HepG2 (cell line): Measurements from ENCODE around the gene ATG2B. TPM values are rescaled to one million over a fixed set of nuclear protein-coding genes. Genes with fewer than 3 reads are reported as not detected.

Experiments
- CC2D1A ChIP-seq: sonication (generic); formaldehyde crosslinking; IDR thresholded peaks from 2 replicates; pipeline ENCODE4 v1.8.1; 2023; ENCODE audit warnings: mild to moderate bottlenecking, missing genetic modification reagents
- CREB3 ChIP-seq: sonication (generic); formaldehyde crosslinking; IDR thresholded peaks from 2 replicates; pipeline ENCODE4 v1.5.0; 2020; ENCODE audit warnings: missing genetic modification reagents
- DMAP1 ChIP-seq: IDR thresholded peaks from 2 replicates; pipeline ENCODE4 v1.6.1; 2016
- EP300 ChIP-seq, 3 experiments: sonication (generic) in 1 of 3; formaldehyde crosslinking in 1 of 3; IDR thresholded peaks; 2 replicates each; pipeline versions ENCODE4 v1.5.1 to v1.6.1; 2011 to 2020; ENCODE audit warnings: low read depth in 2 of 3, low read length in 2 of 3, borderline replicate concordance in 1 of 3, improper control_type of control experiment in 1 of 3, mild to moderate bottlenecking in 1 of 3, missing genetic modification reagents in 1 of 3, moderate library complexity in 1 of 3
- FOXP1 ChIP-seq, 2 experiments: fragments of 450-650 bp in 1 of 2; IDR thresholded peaks; 2 replicates each; pipeline ENCODE4 v1.6.1; 2017 to 2018; ENCODE audit warnings: antibody characterized with exemption in 1 of 2
- GZF1 ChIP-seq: sonication (generic); formaldehyde crosslinking; IDR thresholded peaks from 2 replicates; pipeline ENCODE4 v1.5.1; 2020; ENCODE audit warnings: mild to moderate bottlenecking, missing genetic modification reagents
- HINFP ChIP-seq: sonication (generic); formaldehyde crosslinking; IDR thresholded peaks from 2 replicates; pipeline ENCODE4 v1.4.0; 2020; ENCODE audit warnings: low read depth, mild to moderate bottlenecking, missing genetic modification reagents
- HNRNPH1 ChIP-seq: fragments of 200-400 bp; formaldehyde crosslinking; optimal IDR thresholded peaks from 2 replicates; pipeline ENCODE3; 2017; ENCODE audit warnings: mild to moderate bottlenecking, low read depth, low read length
- KLF13 ChIP-seq: sonication (generic); formaldehyde crosslinking; IDR thresholded peaks from 2 replicates; pipeline ENCODE4 v1.4.0; 2020; ENCODE audit warnings: mild to moderate bottlenecking, missing genetic modification reagents
- RCOR2 ChIP-seq: IDR thresholded peaks from 2 replicates; pipeline ENCODE4 v1.6.1; 2016; ENCODE audit warnings: missing biosample characterization, missing genetic modification reagents
- SMARCE1 ChIP-seq: fragments of 450-650 bp; IDR thresholded peaks from 2 replicates; pipeline ENCODE4 v1.6.1; 2017; ENCODE audit warnings: borderline replicate concordance
- SOX13 ChIP-seq, 3 experiments: fragments of 450-650 bp in 1 of 3; sonication (generic) in 1 of 3; formaldehyde crosslinking in 1 of 3; IDR thresholded peaks in 2 of 3; conservative IDR thresholded peaks in 1 of 3; 2 replicates each; pipeline versions ENCODE4 v1.5.0 to v1.6.1; 2016 to 2020; ENCODE audit warnings: antibody characterized with exemption in 1 of 3, mild to moderate bottlenecking in 1 of 3, missing compliant biosample characterization in 1 of 3, missing genetic modification reagents in 1 of 3, moderate library complexity in 1 of 3
- TCF7 ChIP-seq: sonication (generic); IDR thresholded peaks from 2 replicates; pipeline ENCODE4 v1.6.1; 2016; ENCODE audit warnings: antibody characterized with exemption, low read depth
- THAP8 ChIP-seq: sonication (generic); formaldehyde crosslinking; IDR thresholded peaks from 2 replicates; pipeline ENCODE4 v1.5.1; 2020; ENCODE audit warnings: missing genetic modification reagents, mild to moderate bottlenecking, borderline replicate concordance
- ZFP91 ChIP-seq: sonication (generic); formaldehyde crosslinking; IDR thresholded peaks from 2 replicates; pipeline ENCODE4 v1.9.0; 2022; ENCODE audit warnings: missing genetic modification reagents, mild to moderate bottlenecking, borderline replicate concordance
- ZMAT5 ChIP-seq: sonication (generic); formaldehyde crosslinking; IDR thresholded peaks from 2 replicates; pipeline ENCODE4 v1.5.0; 2020; ENCODE audit warnings: mild to moderate bottlenecking, low read depth, missing genetic modification reagents, borderline replicate concordance
- ZNF136 ChIP-seq: sonication (generic); formaldehyde crosslinking; IDR thresholded peaks from 2 replicates; pipeline ENCODE4 v1.8.1; 2022; ENCODE audit warnings: low read depth, mild to moderate bottlenecking, moderate library complexity, missing genetic modification reagents
- ZNF225 ChIP-seq: sonication (generic); formaldehyde crosslinking; IDR thresholded peaks from 2 replicates; pipeline ENCODE4 v1.4.0; 2020; ENCODE audit warnings: mild to moderate bottlenecking, missing genetic modification reagents
- ZNF230 ChIP-seq: sonication (generic); formaldehyde crosslinking; IDR thresholded peaks from 2 replicates; pipeline ENCODE4 v1.4.0; 2020; ENCODE audit warnings: mild to moderate bottlenecking, missing genetic modification reagents
- ZNF274 ChIP-seq: sonication (generic); formaldehyde crosslinking; IDR thresholded peaks from 2 replicates; pipeline ENCODE4 v1.5.1; 2020; ENCODE audit warnings: mild to moderate bottlenecking, missing genetic modification reagents
- ZNF3 ChIP-seq: IDR thresholded peaks from 2 replicates; pipeline ENCODE4 v1.7.0; 2017; ENCODE audit warnings: inconsistent platforms
- ZNF432 ChIP-seq: sonication (generic); formaldehyde crosslinking; IDR thresholded peaks from 2 replicates; pipeline ENCODE4 v1.5.0; 2020; ENCODE audit warnings: missing genetic modification reagents, mild to moderate bottlenecking, borderline replicate concordance
- ZNF564 ChIP-seq: sonication (generic); formaldehyde crosslinking; IDR thresholded peaks from 2 replicates; pipeline ENCODE4 v1.8.1; 2023; ENCODE audit warnings: mild to moderate bottlenecking, missing genetic modification reagents
- ZSCAN9 ChIP-seq: IDR thresholded peaks from 2 replicates; pipeline ENCODE4 v1.6.1; 2016; ENCODE audit warnings: borderline replicate concordance
- polyA plus RNA-seq, 8 experiments: library from polyadenylated mRNA; depleted of rRNA in 3 of 8; stranded (reverse) in 7 of 8; unstranded in 1 of 8; fragments of >200 nt; fragmentation: Illumina TruSeq in 4 of 8; extraction: Trizol in 4 of 8; gene quantifications; 2 replicates each; pipeline versions ENCODE4 v1.2.1 to v1.2.3, GENCODE V29; 2011 to 2016; ENCODE audit warnings: low read depth in 4 of 8, missing spikeins in 1 of 8, mixed read lengths in 1 of 8; ENCODE audit not compliant: insufficient read depth in 1 of 8
- total RNA-seq, 5 experiments: library from RNA; depleted of rRNA; stranded (reverse); fragments of >200 nt; fragmentation: Illumina TruSeq; extraction: Trizol; gene quantifications; 2 replicates each; pipeline ENCODE4 v1.2.3, GENCODE V29; 2016; ENCODE audit warnings: low read depth in 1 of 5

Gene ATG2B
- total and polyA plus RNA-seq, 2 of the 13 experiments (the other 11 are each of a cell fraction or from before 2014, with no cell fraction given), result 7.4 to 7.5 TPM

- TF ChIP-seq SMARCE1 (no peak), KLF13 (CRISPR knock-in tag) (no peak), ZNF136 (CRISPR knock-in tag) (no peak), ZFP91 (no peak), TCF7 (no peak), ZNF3 (no peak), CC2D1A (CRISPR knock-in tag) (no peak), EP300 (IDR thresholded peaks at IDR 0.05; ENCODE audit: low read depth in 2 of 2, low read length in 2 of 2) (peak in 1 of 2 experiments; percentile 23; a peak in 1 of 4 replicates), EP300 (CRISPR knock-in tag; IDR thresholded peaks at IDR 0.05; ENCODE audit: borderline replicate concordance) (no peak), ZMAT5 (no peak), DMAP1 (CRISPR knock-in tag) (no peak), ZNF564 (CRISPR knock-in tag) (no peak), CREB3 (no peak), GZF1 (CRISPR knock-in tag) (no peak), HNRNPH1 (no peak), THAP8 (CRISPR knock-in tag) (no peak), RCOR2 (no peak), ZNF225 (CRISPR knock-in tag) (no peak), FOXP1 (IDR thresholded peaks at IDR 0.05) (no peak), FOXP1 (CRISPR knock-in tag; IDR thresholded peaks at IDR 0.05) (0 out of 2 replicates have a peak, but pooled peaks have one; percentile 4), ZNF274 (CRISPR knock-in tag) (no peak), ZNF432 (no peak), ZSCAN9 (CRISPR knock-in tag) (no peak), SOX13 (IDR thresholded peaks at IDR 0.05) (no peak), SOX13 (CRISPR knock-in tag; conservative IDR thresholded peaks at IDR 0.05 in 1 of 2, IDR thresholded peaks at IDR 0.05 in 1 of 2) (no peak; a peak in 1 of 4 replicates), ZNF230 (no peak), HINFP (no peak)
Observed at GRCh38 chr14:96362071-96362964, 823 bp downstream of the ATG2B start (continued).
